HEK293 (cell line): ENCODE data around the gene POLD4.

Experiments
- CTCF ChIP-seq: fragments of 450-650 bp; formaldehyde crosslinking; IDR thresholded peaks from 2 replicates; pipeline ENCODE4 v1.5.1; 2016; ENCODE audit warnings: missing biosample characterization, missing genetic modification characterization
- ZNF560 ChIP-seq: fragments of 450-650 bp; formaldehyde crosslinking; IDR thresholded peaks from 2 replicates; pipeline ENCODE4 v1.5.1; 2017; ENCODE audit warnings: missing biosample characterization, missing genetic modification characterization, borderline replicate concordance

- TF ChIP-seq CTCF, result no peak
- no peak for TF ChIP-seq ZNF560
Measured at GRCh38 chr11:67367761-67368227, 14.4 kb upstream of the POLD4 start.
